Activated CD4-positive, CD25-positive, alpha-beta regulatory T cell treated with anti-CD3 and anti-CD28 coated beads, Interleukin-2, amount 50 U/mL, for 16 hours (primary cell): ENCODE measurements around the gene LAMB1.
A peak's percentile ranks its signal among the peaks of the same experiment; 100 is the strongest.
"Not testable (repeated sequence)": the region's sequence is repeated elsewhere in the genome, so short reads cannot be mapped to it uniquely, and the experiment has no call there.

Source experiments
- DNase-seq: peaks from one replicate; pipeline ENCODE4 v3.0.0-alpha.2; 2020; ENCODE audit warnings: low read depth, low spot score

LAMB1 gene

DNA sequence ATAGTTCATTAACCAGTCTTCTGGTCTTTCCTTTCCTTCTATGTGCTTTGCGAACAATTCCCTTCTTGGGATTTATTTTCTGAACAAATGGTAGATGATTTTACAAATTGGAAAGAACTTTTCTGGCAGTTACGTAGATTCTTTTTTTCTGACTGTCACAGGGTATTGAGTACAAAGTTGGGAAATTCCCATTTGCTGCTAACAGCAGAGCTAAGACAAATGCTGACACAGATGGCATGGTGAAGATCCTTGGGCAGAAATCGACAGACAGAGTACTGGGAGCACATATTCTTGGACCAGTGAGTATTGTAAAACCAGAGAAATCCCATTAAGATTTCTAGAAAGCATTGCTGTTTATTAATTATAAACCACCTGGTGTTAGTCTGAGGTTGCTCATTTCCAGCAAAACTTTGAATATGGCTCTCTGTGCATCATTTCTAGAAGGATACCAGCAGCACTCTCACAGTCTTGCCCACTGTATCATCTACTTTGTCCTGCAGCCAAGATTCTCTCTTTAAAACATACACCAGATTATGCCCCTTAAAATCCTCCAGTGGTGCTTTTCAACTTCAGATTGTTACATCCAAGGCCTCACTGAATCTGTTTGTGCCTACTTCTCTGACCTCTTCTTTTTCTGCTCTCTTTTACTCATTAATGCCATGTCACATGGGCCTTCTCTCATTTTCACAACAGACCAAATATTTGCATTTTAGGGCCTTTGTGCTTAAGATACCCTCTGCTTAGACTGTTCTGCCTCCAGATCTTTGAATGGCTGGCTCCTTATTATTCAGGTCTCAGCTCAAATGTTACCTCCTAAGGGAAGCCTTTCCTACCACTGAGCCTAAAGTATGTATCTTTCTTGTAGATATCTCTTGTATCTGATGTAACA is 85.0 kb downstream of the LAMB1 start:
- DNase-seq, result no peak

DNA sequence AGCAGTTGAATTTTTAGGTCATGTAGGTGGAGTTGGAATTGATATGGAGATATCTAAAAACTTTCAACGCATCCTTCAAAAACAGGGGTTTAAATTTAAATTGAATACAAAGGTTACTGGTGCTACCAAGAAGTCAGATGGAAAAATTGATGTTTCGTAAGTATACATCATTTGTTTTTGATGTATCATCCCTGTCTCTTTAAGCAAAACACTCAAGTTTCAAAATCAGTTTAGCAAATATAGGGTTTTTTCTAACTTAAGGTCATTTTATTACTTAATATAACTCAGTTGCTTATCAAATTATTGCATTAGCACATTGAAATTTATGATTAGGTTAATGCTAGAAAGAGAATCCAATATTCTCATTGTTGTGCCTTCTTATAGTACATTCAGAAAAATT is 87.4 kb downstream of the LAMB1 start:
- no peak for DNase-seq

DNA sequence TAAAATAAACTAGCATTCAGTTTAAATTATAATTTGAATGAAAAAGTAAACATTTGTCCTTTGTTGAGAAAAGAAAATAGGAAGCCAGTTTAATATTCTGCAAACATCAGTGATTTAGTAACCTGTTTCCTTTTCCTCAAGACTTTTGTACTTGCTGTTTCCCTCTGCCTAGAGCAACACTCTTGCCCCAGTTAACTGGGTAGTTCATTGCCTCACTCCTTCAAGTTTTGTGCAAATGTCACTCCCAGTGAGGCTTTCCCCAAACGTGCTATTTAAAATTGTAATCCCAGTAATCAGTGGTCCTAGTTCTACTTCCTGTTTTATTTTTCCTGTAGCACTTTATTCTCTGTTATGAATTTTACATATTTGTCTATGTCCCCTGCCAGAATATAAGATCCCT is 88.1 kb downstream of the LAMB1 start:
- no peak for DNase-seq

DNA sequence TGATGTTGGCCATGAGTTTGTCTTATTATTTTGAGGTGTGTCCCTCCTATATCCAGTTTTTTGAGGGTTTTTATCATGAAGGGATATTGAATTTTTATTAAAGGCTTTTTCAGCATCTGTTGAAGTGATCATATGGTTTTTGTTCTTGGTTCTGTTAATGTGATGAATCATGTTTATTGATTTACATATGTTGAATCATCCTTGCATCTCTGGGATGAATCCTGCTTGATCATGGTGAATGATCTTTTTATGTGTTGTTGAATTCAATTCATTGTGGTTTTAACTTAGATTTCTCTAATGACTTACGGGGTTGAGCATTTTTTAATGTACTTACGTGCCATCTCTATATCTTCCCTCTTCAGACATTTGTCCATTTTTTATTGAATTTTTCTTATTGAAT is 89.1 kb downstream of the LAMB1 start:
- DNase-seq, result no peak

DNA sequence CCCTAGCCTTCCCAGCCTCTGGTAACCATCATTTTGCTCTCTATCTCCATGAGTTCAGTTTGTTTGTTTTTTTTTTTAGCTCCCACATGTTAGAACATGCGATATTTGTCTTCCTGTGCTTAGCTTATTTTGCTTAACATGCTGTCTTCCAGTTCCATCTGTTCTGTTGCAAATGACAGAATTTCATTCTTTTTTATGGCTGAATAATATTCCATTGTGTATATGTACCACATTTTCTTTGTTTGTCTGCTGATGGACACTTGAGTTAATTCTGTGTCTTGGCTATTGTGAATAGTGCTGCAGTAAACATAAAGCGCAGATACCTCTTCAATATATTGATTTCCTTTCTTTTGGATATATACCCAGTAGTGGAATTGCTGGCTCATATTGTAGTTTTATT is 91.0 kb downstream of the LAMB1 start:
- DNase-seq, result no peak

DNA sequence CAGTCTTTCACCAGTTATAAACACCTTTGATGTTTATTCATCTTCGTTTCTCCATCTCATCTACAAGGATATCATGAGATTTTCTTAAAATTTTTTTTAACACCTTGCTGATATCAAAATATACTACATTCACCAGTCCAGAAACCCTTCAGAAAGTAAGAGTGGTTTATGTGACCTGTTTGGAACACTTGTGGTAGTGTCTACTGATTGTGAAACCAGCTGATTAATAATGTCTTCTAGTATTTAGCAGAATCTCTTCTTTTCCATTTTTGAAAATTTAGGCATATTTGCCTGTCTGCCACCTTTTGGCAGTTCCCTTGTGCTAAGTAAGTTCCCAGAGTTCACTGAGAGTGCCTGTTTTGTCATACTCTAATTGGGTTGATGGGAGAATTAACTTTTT is 93.5 kb downstream of the LAMB1 start:
- no peak for DNase-seq

DNA sequence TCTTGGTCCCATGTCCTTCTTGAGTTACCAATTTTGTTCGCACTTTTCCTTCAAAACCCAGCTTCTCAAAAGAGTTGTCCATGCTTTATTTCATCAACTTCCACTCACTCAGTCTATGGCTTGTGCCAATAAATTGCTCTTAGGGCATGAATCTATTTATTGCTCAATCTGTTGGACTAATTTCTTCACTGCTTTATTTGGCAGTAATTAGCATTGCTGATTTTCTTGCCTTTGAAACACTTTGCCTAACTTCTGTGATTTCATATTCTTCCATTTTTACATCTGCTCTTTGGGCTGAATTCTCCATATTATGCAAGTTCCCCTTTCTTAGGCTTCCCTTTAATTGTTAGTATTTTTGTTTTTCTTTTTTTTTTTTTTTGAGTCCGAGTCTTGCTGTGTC is 95.2 kb downstream of the LAMB1 start:
- DNase-seq, result no peak

DNA sequence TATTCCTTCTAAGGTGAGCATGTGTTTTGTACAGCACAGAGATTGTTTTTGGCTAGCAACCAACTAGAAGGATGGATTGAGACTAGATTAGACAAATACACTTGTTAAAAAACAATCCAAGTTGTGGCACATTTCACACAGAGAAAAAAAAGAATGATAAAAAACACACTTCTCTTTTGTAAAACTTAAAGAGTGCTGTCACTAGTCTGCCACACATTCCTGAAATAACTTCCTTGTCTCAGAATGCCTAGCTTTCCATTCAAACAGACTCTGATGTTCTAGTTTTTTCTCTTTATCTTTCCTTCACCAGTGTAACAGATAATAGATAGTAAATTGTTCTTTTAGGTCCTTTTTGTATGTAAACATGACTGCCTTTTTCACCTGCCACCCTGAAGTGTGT is 100.6 kb downstream of the LAMB1 start:
- DNase-seq, result no peak

DNA sequence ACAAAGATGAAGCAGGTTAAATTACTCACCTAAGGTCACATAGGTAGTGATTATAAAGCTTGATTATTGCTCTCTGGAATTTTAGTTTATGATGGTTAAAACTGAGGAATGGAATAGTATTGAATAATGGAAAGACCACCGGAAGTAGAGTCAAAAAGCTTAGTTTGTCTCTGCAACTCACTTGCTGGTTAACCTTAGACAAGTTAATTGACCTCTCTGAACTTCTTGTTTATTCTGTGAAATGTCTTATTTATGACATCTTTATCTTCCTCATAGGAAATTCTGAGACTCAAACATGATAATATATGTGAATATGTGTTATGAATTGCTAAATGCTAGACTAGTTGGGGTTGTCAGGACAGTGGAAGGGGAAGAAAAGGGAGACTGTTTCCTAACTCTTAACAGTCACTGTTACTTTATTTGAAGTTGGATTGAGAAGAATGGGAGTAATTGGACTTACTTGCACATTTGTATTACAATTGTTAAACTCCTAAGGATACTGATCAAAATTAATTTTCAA is 102.4 kb downstream of the LAMB1 start:
- DNase-seq, result no peak

DNA sequence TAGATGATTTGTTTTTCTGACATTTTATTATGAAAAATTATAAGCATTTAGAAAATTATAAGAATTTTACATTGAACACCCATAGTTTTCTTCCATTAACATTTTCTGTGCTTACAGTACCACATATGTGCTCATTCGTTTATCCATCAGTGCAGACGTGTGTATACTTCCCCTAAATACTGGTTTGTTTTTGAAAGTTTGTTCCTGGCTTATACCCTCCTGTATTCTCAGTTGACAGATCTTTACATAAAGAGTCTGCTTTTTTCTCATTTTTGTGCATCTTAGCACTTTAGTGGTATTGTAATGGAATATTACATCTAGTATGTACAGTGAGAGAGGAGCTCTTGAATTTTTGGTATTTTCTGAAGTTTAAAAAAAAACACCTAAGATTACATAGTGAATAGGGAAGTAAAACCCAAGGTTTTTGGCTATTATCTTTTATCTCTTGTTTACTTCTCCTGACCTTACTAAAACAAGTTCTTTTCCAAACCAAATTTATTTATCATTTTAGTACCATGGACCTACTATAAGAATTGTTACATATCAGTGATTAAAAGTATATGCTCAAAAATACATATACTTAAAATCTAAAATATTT is 103.9 kb downstream of the LAMB1 start:
- DNase-seq, result no peak

DNA sequence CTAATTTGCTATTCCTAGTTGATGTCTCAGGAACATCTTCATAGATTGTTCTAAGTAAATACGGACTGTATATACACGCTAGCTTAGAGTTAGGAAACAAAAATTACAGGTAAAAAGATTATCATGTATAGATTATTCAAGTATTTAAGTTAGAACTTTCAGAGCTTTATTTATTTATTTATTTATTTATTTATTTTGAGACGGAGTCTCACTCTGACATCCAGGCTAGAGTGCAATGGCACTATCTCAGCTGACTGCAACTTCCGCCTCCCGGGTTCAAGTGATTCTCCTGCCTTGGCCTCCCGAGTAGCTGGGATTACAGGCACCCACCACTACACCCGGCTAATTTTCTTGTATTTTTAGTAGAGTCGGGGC is 110.6 kb downstream of the LAMB1 start:
- DNase-seq, result not testable (repeated sequence)

DNA sequence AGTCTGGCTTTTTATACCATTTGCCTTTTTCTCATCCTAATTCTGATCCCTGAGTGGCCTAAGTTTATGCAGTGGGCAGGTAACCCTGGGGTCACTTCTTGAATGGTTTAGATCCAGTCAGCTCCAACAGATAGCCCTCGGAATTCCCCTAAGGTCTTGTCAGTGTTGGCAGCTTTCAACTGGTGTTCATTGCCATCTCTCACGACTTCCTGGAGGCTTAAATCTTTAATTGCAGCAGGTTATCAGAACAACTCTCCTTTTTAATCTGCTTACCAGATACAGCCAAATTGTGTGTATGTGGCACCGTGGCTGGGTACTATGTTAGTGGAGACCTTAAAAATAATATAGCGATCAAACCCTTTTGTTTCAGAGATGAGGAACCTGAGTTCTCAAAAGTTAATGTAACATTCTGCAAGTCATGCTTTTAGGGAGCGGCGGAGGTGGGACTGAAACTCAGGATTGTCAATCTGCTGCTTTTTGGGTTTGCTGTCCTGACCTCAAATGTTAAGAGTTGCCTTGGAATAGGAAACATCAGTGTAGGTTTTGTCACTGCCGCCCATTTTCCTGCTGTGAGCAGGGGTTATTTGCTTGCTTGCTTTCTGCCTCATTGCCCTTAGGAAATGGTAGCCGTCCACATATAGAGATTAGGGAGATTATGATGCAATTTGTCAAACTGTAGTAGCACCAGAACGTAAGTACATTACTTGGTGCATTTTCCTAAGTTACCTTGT is 111.2 kb downstream of the LAMB1 start:
- DNase-seq, result no peak

DNA sequence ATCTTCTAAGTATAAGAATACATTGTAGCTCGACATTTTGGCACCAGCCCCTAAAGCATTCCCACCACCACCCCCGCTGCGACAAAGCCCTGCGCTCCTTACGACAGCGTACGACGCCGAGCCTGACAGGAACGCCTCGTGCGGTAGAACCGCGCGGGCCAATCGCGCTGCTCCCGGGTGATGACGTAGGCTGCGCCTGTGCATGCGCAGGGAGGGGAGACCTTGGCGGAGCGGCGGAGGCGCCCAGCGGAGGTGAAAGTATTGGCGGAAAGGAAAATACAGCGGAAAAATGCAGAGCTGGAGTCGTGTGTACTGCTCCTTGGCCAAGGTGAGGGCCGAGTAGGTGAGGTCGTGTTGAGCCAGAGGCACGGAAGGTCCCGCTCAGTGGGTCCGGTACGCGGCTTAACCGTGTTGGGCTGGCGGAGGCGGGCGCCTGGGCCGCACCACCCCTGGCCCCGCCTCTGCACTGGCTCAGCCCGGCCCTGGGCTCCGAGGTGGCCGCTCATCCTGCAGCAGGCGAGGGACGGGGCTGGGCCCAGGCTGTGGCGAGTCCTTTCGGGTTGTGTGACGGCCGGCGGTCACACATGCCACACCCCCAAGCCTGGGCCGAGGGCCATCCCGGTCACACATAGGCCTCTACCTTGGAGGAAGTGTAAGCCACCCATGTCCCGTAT is 111.9 kb downstream of the LAMB1 start, which contains the start of gene DLD:
Gene DLD (plus strand): TSS at position 222 of the 674 bp plus-strand sequence. CDS start 68 bp downstream, at position 290.
- peak; percentile 88 for DNase-seq

DNA sequence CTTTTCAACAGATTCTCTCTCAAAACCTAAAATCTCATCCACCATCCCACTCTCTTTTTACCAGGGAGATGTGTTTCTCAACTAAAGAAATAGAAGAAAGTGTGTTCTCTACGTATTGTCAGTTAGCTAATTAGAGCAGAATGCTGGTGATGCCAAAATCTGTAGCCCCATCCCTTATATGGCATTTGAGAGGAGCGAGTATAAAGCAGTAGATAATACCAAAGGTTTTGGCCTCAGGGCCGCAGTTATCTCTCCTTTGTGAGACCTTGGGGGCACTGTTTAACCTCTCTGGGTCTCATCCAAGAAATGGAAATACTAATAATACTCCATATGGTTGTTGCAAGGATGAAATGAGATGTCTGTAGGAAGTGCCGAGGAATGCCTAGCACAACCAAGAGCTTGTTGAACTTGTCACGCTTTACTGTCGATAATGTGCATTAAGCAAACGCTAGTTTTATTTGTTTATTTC is 112.4 kb downstream of the LAMB1 start:
- no peak for DNase-seq

DNA sequence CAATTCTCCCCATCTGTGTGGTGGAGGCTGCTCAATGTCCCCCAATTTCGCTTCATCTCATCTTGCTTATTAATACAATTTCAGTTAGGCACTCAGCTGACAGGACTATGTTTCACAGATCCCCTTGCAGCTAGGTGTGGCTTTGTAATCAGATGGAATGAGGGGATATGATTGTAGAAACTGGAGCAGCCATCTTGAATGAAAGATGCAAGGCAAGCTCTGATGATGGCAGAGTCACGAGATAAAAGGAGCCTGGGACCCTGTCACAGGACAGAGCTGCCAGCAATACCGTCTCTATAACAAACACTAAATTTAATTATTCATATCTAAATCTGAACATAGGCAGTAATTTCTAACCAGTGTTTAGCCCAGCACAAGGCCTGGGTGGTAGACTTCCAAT is 113.0 kb downstream of the LAMB1 start:
- DNase-seq, result no peak

DNA sequence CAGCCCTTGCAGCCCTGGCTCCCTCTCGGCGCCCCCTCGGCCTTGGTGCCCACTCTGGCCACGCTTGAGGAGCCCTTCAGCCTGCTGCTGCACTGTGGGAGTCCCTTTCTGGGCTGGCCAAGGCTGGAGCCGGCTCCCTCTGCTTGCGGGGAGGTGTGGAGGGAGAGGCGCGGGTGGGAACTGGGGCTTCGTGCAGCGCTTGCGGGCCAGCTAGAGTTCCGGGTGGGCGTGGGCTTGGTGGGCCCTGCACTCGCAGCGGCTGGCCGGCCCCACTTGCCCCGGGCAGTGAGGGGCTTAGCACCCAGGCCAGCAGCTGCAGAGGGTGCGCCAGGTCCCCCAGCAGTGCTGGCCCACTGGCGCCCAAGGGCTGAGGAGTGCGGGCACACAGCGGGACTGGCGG is 115.1 kb downstream of the LAMB1 start:
- DNase-seq, result not testable (repeated sequence)

DNA sequence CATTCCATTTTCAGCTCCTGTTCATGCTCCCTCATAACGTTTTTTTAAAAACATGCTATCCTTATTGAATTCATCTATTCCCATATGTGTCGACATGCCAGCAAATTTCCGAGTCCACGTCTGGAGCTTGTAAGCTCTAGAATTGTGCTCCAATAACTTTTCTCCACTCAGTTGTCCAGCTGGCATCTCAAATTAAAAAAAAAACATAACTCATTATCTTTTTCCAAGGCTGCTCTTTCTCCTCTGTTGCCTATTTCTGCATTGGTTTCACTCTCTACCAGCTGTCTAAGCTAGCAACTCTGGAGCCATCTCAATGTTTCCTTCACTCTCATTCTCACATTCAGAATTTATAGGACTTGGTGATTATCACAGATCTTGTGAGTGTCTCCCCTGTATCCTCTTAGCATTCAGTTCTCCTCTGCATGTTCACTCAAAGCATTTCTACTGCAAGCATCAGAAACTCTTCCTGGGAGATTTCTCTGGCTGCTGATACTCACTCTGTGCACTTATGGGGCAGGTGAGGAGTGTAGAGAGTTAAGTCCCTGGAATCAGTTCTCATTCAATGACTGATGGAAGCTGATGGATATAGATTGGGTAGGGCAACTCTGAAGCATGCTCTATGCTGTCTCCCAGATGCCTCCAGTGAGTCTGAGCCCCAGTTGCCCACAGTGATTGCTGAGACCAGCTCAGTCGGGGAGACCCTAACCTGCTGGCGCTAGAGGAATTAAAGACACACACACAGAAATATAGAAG is 118.7 kb downstream of the LAMB1 start:
- DNase-seq, result no peak

DNA sequence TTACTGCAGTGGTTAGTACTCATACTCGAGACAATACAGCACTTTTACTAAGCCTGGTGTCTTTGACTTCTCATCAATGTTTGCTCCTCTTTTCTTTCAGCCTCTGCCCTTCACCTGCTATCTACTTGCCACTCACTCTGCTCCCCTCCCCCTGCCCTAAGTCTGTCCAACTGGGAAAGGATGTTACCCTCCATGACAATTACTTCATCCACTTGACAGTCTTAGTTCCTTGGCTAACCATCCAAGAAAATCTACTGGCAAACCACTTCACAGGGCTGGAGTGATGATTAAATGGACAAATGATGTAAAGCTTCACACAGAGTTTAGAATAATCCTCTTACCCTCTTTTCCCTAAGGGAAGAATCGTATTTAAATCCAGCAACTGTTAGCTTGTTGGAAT is 120.2 kb downstream of the LAMB1 start:
- no peak for DNase-seq

DNA sequence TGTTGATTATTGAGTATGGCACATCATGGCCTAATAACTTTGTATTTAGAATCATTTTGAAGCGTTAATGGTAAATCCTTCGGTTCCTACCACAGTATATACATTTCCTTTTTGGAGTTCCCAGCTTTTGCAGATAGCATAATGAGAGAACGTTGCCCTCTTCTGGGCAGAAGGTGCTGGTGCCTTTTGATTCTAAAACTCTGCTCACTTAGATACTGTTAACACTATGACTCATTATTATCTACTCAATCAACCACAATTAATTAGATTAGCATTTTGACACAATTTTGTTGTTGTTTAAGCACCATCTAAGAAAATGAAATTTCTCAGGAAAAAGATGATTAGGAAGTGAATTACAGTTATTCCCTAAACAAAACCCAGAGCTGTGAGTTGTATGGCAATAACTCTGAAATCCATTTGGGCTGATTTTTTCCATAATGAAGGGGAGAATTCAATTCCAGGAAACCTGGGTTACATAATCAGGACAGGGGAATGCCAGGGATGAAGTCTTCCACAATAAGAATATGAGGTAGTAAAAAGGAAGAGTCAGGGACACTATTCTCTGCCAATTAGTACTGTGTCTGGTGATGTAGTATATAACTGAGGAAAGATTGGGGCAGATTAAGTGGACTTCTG is 123.4 kb downstream of the LAMB1 start:
- peak; percentile 26 for DNase-seq

DNA sequence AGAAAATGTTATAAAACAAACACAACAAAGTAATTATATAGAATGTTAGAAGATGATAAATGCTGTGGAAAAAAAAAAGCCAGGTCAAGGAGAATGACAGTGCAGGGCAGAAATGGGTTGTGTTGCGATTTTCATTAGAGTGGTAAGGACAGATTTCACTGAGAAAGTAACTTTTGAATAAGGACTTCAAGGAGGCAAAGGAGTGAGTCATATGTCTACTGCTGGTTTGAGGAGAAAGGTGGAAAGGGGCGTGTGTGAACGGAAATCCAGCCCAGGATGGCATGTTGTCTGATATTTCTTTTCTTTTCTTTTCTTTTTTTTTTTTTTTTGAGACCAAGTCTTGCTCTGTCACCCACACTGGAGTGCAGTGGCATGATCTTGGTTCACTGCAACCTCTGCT is 124.3 kb downstream of the LAMB1 start:
- DNase-seq, result no peak
